Memory B cell (primary cell): ENCODE data around the gene SEMG1.

Experiments used
- ATAC-seq: fragments of 150-1000 bp; cut with Tn5 transposase; 2 replicates; pipeline ENCODE4 v1.10.0; 2021; ENCODE audit warnings: low read depth, mild to moderate bottlenecking, moderate library complexity
- DNase-seq, 2 donors: peaks; one replicate each; pipeline ENCODE4 v3.0.0; 2022; ENCODE audit warnings: low spot score in 2 of 2
- H3K27ac Mint-ChIP-seq: one replicate; pipeline ENCODE4 v1.8.0; 2022; ENCODE audit warnings: mild to moderate bottlenecking, moderate library complexity, mixed read lengths
- H3K27me3 Mint-ChIP-seq: one replicate; pipeline ENCODE4 v1.8.0; 2022; ENCODE audit warnings: mixed read lengths
- H3K36me3 Mint-ChIP-seq: one replicate; pipeline ENCODE4 v1.8.0; 2022; ENCODE audit warnings: mild to moderate bottlenecking, mixed read lengths
- H3K4me1 Mint-ChIP-seq: one replicate; pipeline ENCODE4 v1.8.0; 2022; ENCODE audit warnings: mixed read lengths
- H3K4me3 Mint-ChIP-seq: one replicate; pipeline ENCODE4 v1.8.0; 2022; ENCODE audit warnings: mild to moderate bottlenecking, moderate library complexity, mixed read lengths
- H3K9me3 Mint-ChIP-seq: one replicate; pipeline ENCODE4 v1.8.0; 2022; ENCODE audit warnings: mixed read lengths

SEMG1 gene

GRCh38 chr20:45206725-45207124 is at the start of gene SEMG1:
TSS of gene SEMG1 (plus strand) at chr20:45207033. CDS start at chr20:45207054, 21 bp downstream.
- Mint-ChIP-seq H3K27ac (no peak within 1 kb of the TSS), H3K4me3 (no peak within 1 kb of the TSS), H3K4me1 (peaks cover 3% of the 10 kb centered on the region), H3K9me3 (peaks cover 5% of the 10 kb centered on the region), H3K27me3 (peaks cover 28% of the 10 kb centered on the region), H3K36me3 (no peaks in the 10 kb centered on the region)
- ATAC-seq: no peak
- no peak for DNase-seq

GRCh38 chr20:45157962-45158361 is 48.9 kb upstream of the SEMG1 start:
- ATAC-seq: no peak
- no peak overlapping the region for H3K4me3 Mint-ChIP-seq
- H3K27ac Mint-ChIP-seq: no peak overlapping the region
- no peak for DNase-seq
- H3K27me3 Mint-ChIP-seq: peaks cover 8% of the 10 kb centered on the region
- H3K36me3 Mint-ChIP-seq: peaks cover 5% of the 10 kb centered on the region
- H3K4me1 Mint-ChIP-seq: peaks cover 9% of the 10 kb centered on the region
- H3K9me3 Mint-ChIP-seq: peaks cover 29% of the 10 kb centered on the region

GRCh38 chr20:45163083-45163803 is 43.6 kb upstream of the SEMG1 start:
- H3K4me3 Mint-ChIP-seq: no peak overlapping the region
- ATAC-seq: no peak
- no peak for DNase-seq

GRCh38 chr20:45164906-45165305 is 41.9 kb upstream of the SEMG1 start:
- Mint-ChIP-seq H3K4me3 (no peak overlapping the region), H3K27me3 (peaks cover 19% of the 10 kb centered on the region), H3K27ac (no peak overlapping the region), H3K36me3 (peaks cover 1% of the 10 kb centered on the region), H3K4me1 (no peaks in the 10 kb centered on the region), H3K9me3 (peaks cover 10% of the 10 kb centered on the region)
- no peak for DNase-seq
- ATAC-seq: no peak

More at GRCh38 chr20:45163083-45163803, 43.6 kb upstream of the SEMG1 start:
- no peaks in the 10 kb centered on the region for H3K4me1 Mint-ChIP-seq
- H3K27me3 Mint-ChIP-seq: peaks cover 19% of the 10 kb centered on the region
- peaks cover 3% of the 10 kb centered on the region for H3K36me3 Mint-ChIP-seq
- no peak overlapping the region for H3K27ac Mint-ChIP-seq
- H3K9me3 Mint-ChIP-seq: peaks cover 20% of the 10 kb centered on the region

- Mint-ChIP-seq H3K27me3 (peaks cover 15% of the 10 kb centered on the region), H3K36me3 (no peaks in the 10 kb centered on the region), H3K4me1 (no peaks in the 10 kb centered on the region), H3K4me3 (no peak overlapping the region), H3K27ac (no peak overlapping the region), H3K9me3 (peaks cover 1% of the 10 kb centered on the region)
- ATAC-seq (no peak), DNase-seq (no peak)
These were observed 33.3 kb upstream of the SEMG1 start for GRCh38 chr20:45173522-45173921.

- H3K27me3 Mint-ChIP-seq: peaks cover 15% of the 10 kb centered on the region
- ATAC-seq (no peak), DNase-seq (no peak)
- H3K27ac Mint-ChIP-seq: no peak within 1 kb of the TSS
- H3K4me1 Mint-ChIP-seq: no peaks in the 10 kb centered on the region
- peaks cover 1% of the 10 kb centered on the region for H3K9me3 Mint-ChIP-seq
- H3K4me3 Mint-ChIP-seq: no peak within 1 kb of the TSS
- no peaks in the 10 kb centered on the region for H3K36me3 Mint-ChIP-seq
These were observed 32.1 kb upstream of the SEMG1 start, which contains the start of gene PI3 for GRCh38 chr20:45174434-45175364. TSS of gene PI3 (plus strand) at chr20:45174902. CDS start at chr20:45174923, 21 bp downstream.

- H3K27me3 Mint-ChIP-seq: peaks cover 10% of the 10 kb centered on the region
- H3K36me3 Mint-ChIP-seq: no peaks in the 10 kb centered on the region
- ATAC-seq: no peak
- no peaks in the 10 kb centered on the region for H3K9me3 Mint-ChIP-seq
- H3K4me1 Mint-ChIP-seq: no peaks in the 10 kb centered on the region
- DNase-seq: no peak
- H3K27ac Mint-ChIP-seq: no peak overlapping the region
- no peak overlapping the region for H3K4me3 Mint-ChIP-seq
These were observed 30.1 kb upstream of the SEMG1 start for GRCh38 chr20:45176526-45177267.

- H3K4me3 Mint-ChIP-seq: no peak overlapping the region
- no peaks in the 10 kb centered on the region for H3K36me3 Mint-ChIP-seq
- no peak overlapping the region for H3K27ac Mint-ChIP-seq
- ATAC-seq: no peak
- H3K4me1 Mint-ChIP-seq: no peaks in the 10 kb centered on the region
- no peaks in the 10 kb centered on the region for H3K9me3 Mint-ChIP-seq
- H3K27me3 Mint-ChIP-seq: peaks cover 11% of the 10 kb centered on the region
- no peak for DNase-seq
These were observed 27.7 kb upstream of the SEMG1 start for GRCh38 chr20:45179166-45179565.

- H3K4me1 Mint-ChIP-seq: no peaks in the 10 kb centered on the region
- H3K4me3 Mint-ChIP-seq: no peak overlapping the region
- H3K9me3 Mint-ChIP-seq: no peaks in the 10 kb centered on the region
- peaks cover 6% of the 10 kb centered on the region for H3K27me3 Mint-ChIP-seq
- no peak for DNase-seq
- no peaks in the 10 kb centered on the region for H3K36me3 Mint-ChIP-seq
- H3K27ac Mint-ChIP-seq: no peak overlapping the region
- ATAC-seq: no peak
These were observed 25.2 kb upstream of the SEMG1 start for GRCh38 chr20:45181639-45182038.

- ATAC-seq: no peak
- no peaks in the 10 kb centered on the region for H3K4me1 Mint-ChIP-seq
- peaks cover 3% of the 10 kb centered on the region for H3K27me3 Mint-ChIP-seq
- H3K9me3 Mint-ChIP-seq: no peaks in the 10 kb centered on the region
- no peaks in the 10 kb centered on the region for H3K36me3 Mint-ChIP-seq
- H3K27ac Mint-ChIP-seq: no peak overlapping the region
- H3K4me3 Mint-ChIP-seq: no peak overlapping the region
- no peak for DNase-seq
These were observed 23.7 kb upstream of the SEMG1 start for GRCh38 chr20:45183084-45183483.

GRCh38 chr20:45187693-45188092 is 19.1 kb upstream of the SEMG1 start:
- peaks cover 2% of the 10 kb centered on the region for H3K4me1 Mint-ChIP-seq
- no peak overlapping the region for H3K4me3 Mint-ChIP-seq
- DNase-seq (no peak), ATAC-seq (no peak)
- H3K27ac Mint-ChIP-seq: no peak overlapping the region
- no peaks in the 10 kb centered on the region for H3K27me3 Mint-ChIP-seq
- H3K36me3 Mint-ChIP-seq: no peaks in the 10 kb centered on the region
- no peaks in the 10 kb centered on the region for H3K9me3 Mint-ChIP-seq

- no peak overlapping the region for H3K27ac Mint-ChIP-seq
- H3K4me1 Mint-ChIP-seq: peaks cover 2% of the 10 kb centered on the region
- no peak overlapping the region for H3K4me3 Mint-ChIP-seq
- H3K9me3 Mint-ChIP-seq: no peaks in the 10 kb centered on the region
- no peaks in the 10 kb centered on the region for H3K36me3 Mint-ChIP-seq
- ATAC-seq: no peak
- peaks cover 2% of the 10 kb centered on the region for H3K27me3 Mint-ChIP-seq
- no peak for DNase-seq
These were observed 17.7 kb upstream of the SEMG1 start for GRCh38 chr20:45189067-45189609.

- Mint-ChIP-seq H3K27me3 (peaks cover 2% of the 10 kb centered on the region), H3K4me1 (peaks cover 2% of the 10 kb centered on the region), H3K36me3 (no peaks in the 10 kb centered on the region), H3K9me3 (no peaks in the 10 kb centered on the region), H3K27ac (no peak overlapping the region), H3K4me3 (no peak overlapping the region)
- DNase-seq (no peak), ATAC-seq (no peak)
These were observed 17.0 kb upstream of the SEMG1 start for GRCh38 chr20:45189861-45190260.
